ENCODE measurements around the gene LGALS4.

The LGALS4 gene

DNA sequence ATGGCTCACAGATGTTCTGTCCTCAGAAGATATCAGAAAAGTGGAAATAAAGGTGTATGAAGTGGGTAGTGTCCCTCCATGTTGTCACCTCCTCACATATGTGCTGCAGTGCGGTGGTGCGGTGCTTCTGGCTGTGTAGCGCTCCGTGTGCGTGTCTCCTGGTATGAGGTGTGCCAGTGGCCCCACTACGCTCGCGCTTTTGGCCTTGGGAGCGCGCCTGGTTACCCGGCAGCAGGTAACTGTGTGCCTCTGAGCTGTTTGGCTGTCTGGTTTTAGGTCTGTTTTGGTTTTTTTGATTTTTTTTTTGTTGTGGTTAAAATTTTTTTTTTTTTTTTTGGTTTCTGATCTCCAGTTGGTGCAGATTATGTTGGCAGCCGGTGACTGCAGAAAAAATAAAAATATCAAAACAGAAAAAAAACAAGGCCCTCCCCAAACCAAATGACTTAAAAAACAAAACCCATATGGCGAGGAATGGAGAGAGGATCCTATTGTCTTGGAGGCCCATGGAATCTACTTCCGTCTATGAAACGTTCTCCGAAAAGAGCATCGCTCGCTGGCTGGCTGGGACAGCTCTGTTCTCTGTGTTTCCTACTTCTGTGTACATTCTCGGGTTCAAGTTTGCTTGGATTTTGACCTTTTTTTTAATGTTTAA is 29.2 kb upstream of the LGALS4 start:
- no peak for DNase-seq (ENCODE audit: low read depth)
- H3K4me1 ChIP-seq (ENCODE audit: control insufficient read depth, insufficient read depth, low read length) = peaks cover under 1% of the 10 kb centered on the region
- H3K9ac ChIP-seq (ENCODE audit: low read length) = peak overlapping the region; percentile 1
- no peaks in the 10 kb centered on the region for H3K27me3 ChIP-seq (replicated peaks; ENCODE audit: control insufficient read depth, insufficient read depth, low read length)
- H3K4me3 ChIP-seq (ENCODE audit: low read length) = no peak overlapping the region
- H3K9me3 ChIP-seq (ENCODE audit: control insufficient read depth, low read length) = no peaks in the 10 kb centered on the region
- peaks cover 98% of the 10 kb centered on the region for H3K36me3 ChIP-seq (ENCODE audit: control insufficient read depth, insufficient read depth, low read length, severe bottlenecking)

GRCh38 chr19:38841180-38841766 is 28.5 kb upstream of the LGALS4 start:
- no peaks in the 10 kb centered on the region for H3K9me3 ChIP-seq (ENCODE audit: control insufficient read depth, low read length)
- H3K4me1 ChIP-seq (ENCODE audit: control insufficient read depth, insufficient read depth, low read length) = no peaks in the 10 kb centered on the region
- no peak overlapping the region for H3K4me3 ChIP-seq (ENCODE audit: low read length)
- H3K9ac ChIP-seq (ENCODE audit: low read length) = peak overlapping the region; percentile 1
- H3K36me3 ChIP-seq (ENCODE audit: control insufficient read depth, insufficient read depth, low read length, severe bottlenecking) = peaks cover 98% of the 10 kb centered on the region
- DNase-seq (ENCODE audit: low read depth) = no peak
- H3K27me3 ChIP-seq (replicated peaks; ENCODE audit: control insufficient read depth, insufficient read depth, low read length) = no peaks in the 10 kb centered on the region

GRCh38 chr19:38840583-38840968 is 27.8 kb upstream of the LGALS4 start:
- DNase-seq (ENCODE audit: low read depth) = no peak
- Histone ChIP-seq H3K36me3 (ENCODE audit: control insufficient read depth, insufficient read depth, low read length, severe bottlenecking) (peaks cover 98% of the 10 kb centered on the region), H3K4me1 (ENCODE audit: control insufficient read depth, insufficient read depth, low read length) (peaks cover 4% of the 10 kb centered on the region)

DNA sequence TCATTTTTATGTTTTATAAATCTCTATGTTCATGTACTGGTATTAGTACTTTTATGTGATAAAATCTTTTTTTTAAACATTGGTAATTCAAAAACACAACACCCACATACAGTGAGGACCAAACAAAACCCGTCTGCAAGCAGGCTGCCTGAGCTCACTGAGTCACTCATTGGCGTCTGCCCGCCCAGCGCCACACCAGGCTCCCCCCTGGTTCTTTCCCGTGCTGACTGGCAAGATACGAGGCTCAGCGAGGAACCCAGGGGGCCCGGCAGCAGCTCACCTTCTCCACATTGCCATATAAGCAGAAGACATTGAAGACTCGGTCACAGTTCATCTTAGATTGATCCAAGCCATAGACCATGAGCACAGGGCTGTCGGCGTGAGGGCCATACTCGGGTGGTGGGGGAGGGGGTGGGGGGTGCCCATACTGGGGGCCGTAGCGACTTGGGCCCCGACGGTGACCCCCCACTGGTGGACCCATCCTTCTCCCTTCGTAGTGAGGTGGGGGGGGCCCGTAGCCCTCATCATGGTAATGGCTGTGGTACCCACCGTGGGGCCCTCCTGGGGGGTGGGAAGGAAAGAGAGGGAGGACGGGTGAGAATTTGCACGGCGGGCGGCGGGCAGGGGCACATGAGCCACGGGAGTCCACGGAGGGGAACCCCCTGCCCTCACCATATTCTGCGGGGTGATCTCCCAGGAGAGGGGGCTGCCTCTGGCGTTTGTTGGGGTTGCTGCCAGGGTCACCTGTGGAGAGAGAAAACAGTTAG is 27.3 kb upstream of the LGALS4 start:
- H3K9me3 ChIP-seq (ENCODE audit: control insufficient read depth, low read length) = no peaks in the 10 kb centered on the region
- no peak overlapping the region for H3K9ac ChIP-seq (ENCODE audit: low read length)
- no peak overlapping the region for H3K4me3 ChIP-seq (ENCODE audit: low read length)
- H3K36me3 ChIP-seq (ENCODE audit: control insufficient read depth, insufficient read depth, low read length, severe bottlenecking) = peaks cover 95% of the 10 kb centered on the region
- no peaks in the 10 kb centered on the region for H3K27me3 ChIP-seq (replicated peaks; ENCODE audit: control insufficient read depth, insufficient read depth, low read length)
- DNase-seq (ENCODE audit: low read depth) = no peak
- H3K4me1 ChIP-seq (ENCODE audit: control insufficient read depth, insufficient read depth, low read length) = peaks cover 7% of the 10 kb centered on the region

More at GRCh38 chr19:38840583-38840968, 27.8 kb upstream of the LGALS4 start:
- no peak overlapping the region for H3K4me3 ChIP-seq (ENCODE audit: low read length)
- H3K27me3 ChIP-seq (replicated peaks; ENCODE audit: control insufficient read depth, insufficient read depth, low read length) = no peaks in the 10 kb centered on the region
- H3K9me3 ChIP-seq (ENCODE audit: control insufficient read depth, low read length) = no peaks in the 10 kb centered on the region
- H3K9ac ChIP-seq (ENCODE audit: low read length) = peak overlapping the region; percentile 1

GRCh38 chr19:38838986-38839761 is 26.4 kb upstream of the LGALS4 start:
- DNase-seq (ENCODE audit: low read depth) = no peak
- H3K4me1 ChIP-seq (ENCODE audit: control insufficient read depth, insufficient read depth, low read length) = peaks cover 7% of the 10 kb centered on the region
- H3K9ac ChIP-seq (ENCODE audit: low read length) = peak overlapping the region; percentile 31
- H3K9me3 ChIP-seq (ENCODE audit: control insufficient read depth, low read length) = no peaks in the 10 kb centered on the region
- H3K27me3 ChIP-seq (replicated peaks; ENCODE audit: control insufficient read depth, insufficient read depth, low read length) = no peaks in the 10 kb centered on the region
- H3K4me3 ChIP-seq (ENCODE audit: low read length) = no peak overlapping the region
- H3K36me3 ChIP-seq (ENCODE audit: control insufficient read depth, insufficient read depth, low read length, severe bottlenecking) = peaks cover 87% of the 10 kb centered on the region

GRCh38 chr19:38838208-38838985 is 25.7 kb upstream of the LGALS4 start:
- DNase-seq (ENCODE audit: low read depth) = no peak
- Histone ChIP-seq H3K36me3 (ENCODE audit: control insufficient read depth, insufficient read depth, low read length, severe bottlenecking) (peaks cover 79% of the 10 kb centered on the region), H3K4me3 (ENCODE audit: low read length) (no peak overlapping the region), H3K9ac (ENCODE audit: low read length) (peak overlapping the region; percentile 31), H3K4me1 (ENCODE audit: control insufficient read depth, insufficient read depth, low read length) (peaks cover 7% of the 10 kb centered on the region), H3K27me3 (replicated peaks; ENCODE audit: control insufficient read depth, insufficient read depth, low read length) (no peaks in the 10 kb centered on the region), H3K9me3 (ENCODE audit: control insufficient read depth, low read length) (no peaks in the 10 kb centered on the region)

GRCh38 chr19:38837656-38838121 is 24.9 kb upstream of the LGALS4 start:
- no peaks in the 10 kb centered on the region for H3K9me3 ChIP-seq (ENCODE audit: control insufficient read depth, low read length)
- H3K4me1 ChIP-seq (ENCODE audit: control insufficient read depth, insufficient read depth, low read length) = peaks cover 10% of the 10 kb centered on the region
- H3K36me3 ChIP-seq (ENCODE audit: control insufficient read depth, insufficient read depth, low read length, severe bottlenecking) = peaks cover 72% of the 10 kb centered on the region
- no peak overlapping the region for H3K4me3 ChIP-seq (ENCODE audit: low read length)
- peak; percentile 21 for DNase-seq (ENCODE audit: low read depth)
- H3K9ac ChIP-seq (ENCODE audit: low read length) = peak overlapping the region; percentile 1
- H3K27me3 ChIP-seq (replicated peaks; ENCODE audit: control insufficient read depth, insufficient read depth, low read length) = no peaks in the 10 kb centered on the region

DNA sequence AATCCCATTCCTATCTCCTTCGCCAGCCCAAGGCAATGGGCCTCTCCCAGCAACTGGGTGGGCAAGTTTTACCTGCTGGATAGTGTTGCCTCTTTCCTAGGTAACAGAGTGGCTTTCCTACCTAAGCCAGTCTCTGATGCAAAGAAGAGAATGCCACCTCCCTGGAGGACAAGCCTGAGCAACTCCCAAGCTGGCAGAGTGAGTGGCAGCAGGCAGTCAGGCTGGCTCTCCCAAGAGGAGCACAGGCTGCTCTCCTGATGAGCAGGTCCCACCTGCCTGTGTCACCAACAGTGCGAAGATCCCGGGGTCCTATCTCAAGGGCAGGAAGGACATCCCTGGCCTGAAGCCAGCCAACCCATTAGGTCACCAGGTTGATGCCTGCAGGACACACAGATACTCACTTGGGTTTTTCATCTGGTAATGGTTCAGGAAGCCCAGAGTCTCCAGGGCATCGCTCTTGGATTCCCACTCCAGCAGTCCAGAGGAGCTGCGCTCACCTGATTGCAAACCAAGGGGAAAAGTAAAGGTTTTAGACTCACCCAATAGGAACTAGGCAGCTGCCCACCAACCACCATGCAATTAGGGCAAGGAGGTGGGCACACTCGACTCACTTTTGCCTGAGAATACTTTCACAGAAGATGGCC is 24.4 kb upstream of the LGALS4 start:
- H3K36me3 ChIP-seq (ENCODE audit: control insufficient read depth, insufficient read depth, low read length, severe bottlenecking) = peaks cover 66% of the 10 kb centered on the region

GRCh38 chr19:38836159-38836982 is 23.6 kb upstream of the LGALS4 start:
- Histone ChIP-seq H3K9me3 (ENCODE audit: control insufficient read depth, low read length) (no peaks in the 10 kb centered on the region), H3K36me3 (ENCODE audit: control insufficient read depth, insufficient read depth, low read length, severe bottlenecking) (peaks cover 59% of the 10 kb centered on the region), H3K9ac (ENCODE audit: low read length) (no peak overlapping the region), H3K27me3 (replicated peaks; ENCODE audit: control insufficient read depth, insufficient read depth, low read length) (no peaks in the 10 kb centered on the region), H3K4me1 (ENCODE audit: control insufficient read depth, insufficient read depth, low read length) (peaks cover 19% of the 10 kb centered on the region), H3K4me3 (ENCODE audit: low read length) (no peak overlapping the region)
- no peak for DNase-seq (ENCODE audit: low read depth)

More for the DNA sequence above, 24.4 kb upstream of the LGALS4 start:
- H3K4me3 ChIP-seq (ENCODE audit: low read length) = no peak overlapping the region
- H3K4me1 ChIP-seq (ENCODE audit: control insufficient read depth, insufficient read depth, low read length) = peaks cover 16% of the 10 kb centered on the region
- H3K9ac ChIP-seq (ENCODE audit: low read length) = no peak overlapping the region
- no peak for DNase-seq (ENCODE audit: low read depth)
- no peaks in the 10 kb centered on the region for H3K9me3 ChIP-seq (ENCODE audit: control insufficient read depth, low read length)
- no peaks in the 10 kb centered on the region for H3K27me3 ChIP-seq (replicated peaks; ENCODE audit: control insufficient read depth, insufficient read depth, low read length)
